HG03175 (cell line): ENCODE results near the gene TMED3.

Experiments used
- ATAC-seq: cut with Tn5 transposase; IDR thresholded peaks from one replicate; pipeline ENCODE4 v1.9.1; 2021; ENCODE audit warnings: mild to moderate bottlenecking, moderate library complexity; ENCODE audit not compliant: unreplicated experiment

Gene TMED3

DNA sequence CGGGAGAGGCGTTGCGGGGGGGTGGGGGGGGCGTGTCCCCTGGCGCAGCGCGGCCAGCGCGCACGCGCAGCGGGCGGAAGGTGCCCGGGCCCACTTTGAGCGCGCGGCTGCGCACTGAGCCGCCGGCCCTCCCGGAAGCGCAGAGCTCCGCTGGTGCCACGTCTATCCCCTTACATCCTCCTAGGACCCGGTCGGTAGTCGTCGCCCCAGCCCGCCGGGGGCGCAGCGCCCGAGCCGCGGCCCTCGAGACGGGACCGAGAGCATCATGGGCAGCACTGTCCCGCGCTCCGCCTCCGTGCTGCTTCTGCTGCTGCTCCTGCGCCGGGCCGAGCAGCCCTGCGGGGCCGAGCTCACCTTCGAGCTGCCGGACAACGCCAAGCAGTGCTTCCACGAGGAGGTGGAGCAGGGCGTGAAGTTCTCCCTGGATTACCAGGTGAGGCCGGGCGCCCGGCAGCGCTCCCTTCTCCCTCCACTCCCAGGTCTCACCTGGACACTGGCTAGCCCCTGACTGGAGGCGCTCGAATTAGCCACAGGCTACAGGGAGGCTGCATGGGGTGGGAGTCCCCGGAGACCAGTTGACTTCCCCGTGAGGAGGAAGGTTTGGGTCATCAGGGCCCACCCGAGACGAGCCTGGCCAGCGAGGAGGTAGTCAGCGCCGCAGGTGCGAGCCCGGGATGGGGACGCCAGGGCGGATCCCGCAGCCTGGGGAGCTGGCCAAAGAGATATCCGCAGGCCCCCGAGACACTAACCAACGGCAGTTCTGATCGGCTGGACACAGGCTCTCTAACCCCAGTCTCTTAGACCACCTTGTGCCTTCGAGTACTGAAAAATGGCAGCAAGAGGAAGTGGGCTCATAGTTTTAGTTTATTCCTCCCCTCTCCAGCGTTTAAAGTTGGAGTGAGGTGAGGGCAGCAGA lies at the start of gene TMED3:
Gene TMED3 (plus strand): TSS at position 128 of the 916 bp plus-strand sequence. CDS start 138 bp downstream, at position 266.
- ATAC-seq, result peak; percentile 94

DNA sequence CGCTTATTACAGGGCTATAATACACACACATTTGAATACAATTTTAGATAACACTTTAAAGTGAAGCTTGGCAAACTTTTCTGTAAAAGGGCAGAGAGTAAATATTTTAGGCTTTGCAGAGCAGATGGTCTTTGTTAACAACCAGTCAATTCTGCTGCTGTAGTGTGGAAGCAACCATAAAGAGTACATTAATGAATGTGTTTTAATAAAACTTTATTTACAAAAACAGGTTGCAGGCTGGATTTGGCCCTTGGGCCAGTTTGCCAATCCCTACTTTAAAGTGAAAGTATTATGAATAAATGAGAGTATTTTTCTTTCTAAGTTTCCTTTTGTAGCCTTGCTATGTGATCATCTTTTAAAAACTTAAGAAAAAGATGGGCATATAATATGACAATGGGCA lies 49.1 kb upstream of the TMED3 start:
- no peak for ATAC-seq

DNA sequence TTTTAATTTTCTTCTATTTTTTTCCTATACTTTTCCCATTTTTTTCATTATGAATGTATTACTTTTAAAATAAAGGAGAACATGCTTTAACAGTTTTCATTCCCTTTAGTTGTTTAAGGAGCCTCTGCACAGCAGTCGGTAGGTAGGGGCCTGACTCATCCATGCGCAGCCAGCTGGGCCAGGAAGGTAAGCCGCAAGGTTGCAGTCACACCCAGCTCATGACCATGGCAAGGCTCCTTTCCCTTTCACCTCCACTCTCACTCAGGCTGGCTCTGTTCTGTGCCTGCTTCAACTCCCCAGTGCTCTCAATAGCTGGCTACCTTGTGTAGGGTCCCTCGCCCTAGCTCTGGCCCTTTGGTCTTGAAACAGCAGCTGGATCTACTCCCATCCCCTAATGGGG lies 45.7 kb upstream of the TMED3 start:
- no peak for ATAC-seq

DNA sequence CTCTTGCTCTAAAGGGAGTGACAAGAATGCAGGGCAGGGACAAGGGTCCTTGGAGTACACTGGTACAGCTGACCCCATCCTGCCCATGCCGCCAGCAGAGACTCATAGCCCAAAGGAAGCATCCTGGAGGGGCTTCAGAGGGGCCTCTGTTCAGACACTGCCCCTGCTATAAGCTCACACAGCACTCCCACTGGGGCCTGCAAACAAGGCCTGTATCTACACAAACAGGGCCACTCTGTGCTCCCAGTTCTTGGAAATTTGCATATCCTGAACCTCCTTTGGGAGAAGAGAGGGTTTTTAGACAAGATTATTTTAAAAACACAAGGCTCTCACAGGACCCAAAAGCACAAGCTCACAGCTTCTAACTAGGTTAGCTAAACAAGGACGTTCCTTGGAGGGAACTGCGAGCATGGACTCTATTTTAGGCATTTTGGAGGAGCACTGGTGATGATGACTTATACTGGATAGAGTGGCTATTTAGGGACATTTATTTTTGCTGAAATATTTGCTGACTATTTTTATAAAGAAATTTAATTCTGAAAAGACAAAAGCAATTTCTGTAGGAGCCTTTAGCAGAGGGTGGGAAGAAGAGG lies 44.8 kb upstream of the TMED3 start:
- no peak for ATAC-seq

DNA sequence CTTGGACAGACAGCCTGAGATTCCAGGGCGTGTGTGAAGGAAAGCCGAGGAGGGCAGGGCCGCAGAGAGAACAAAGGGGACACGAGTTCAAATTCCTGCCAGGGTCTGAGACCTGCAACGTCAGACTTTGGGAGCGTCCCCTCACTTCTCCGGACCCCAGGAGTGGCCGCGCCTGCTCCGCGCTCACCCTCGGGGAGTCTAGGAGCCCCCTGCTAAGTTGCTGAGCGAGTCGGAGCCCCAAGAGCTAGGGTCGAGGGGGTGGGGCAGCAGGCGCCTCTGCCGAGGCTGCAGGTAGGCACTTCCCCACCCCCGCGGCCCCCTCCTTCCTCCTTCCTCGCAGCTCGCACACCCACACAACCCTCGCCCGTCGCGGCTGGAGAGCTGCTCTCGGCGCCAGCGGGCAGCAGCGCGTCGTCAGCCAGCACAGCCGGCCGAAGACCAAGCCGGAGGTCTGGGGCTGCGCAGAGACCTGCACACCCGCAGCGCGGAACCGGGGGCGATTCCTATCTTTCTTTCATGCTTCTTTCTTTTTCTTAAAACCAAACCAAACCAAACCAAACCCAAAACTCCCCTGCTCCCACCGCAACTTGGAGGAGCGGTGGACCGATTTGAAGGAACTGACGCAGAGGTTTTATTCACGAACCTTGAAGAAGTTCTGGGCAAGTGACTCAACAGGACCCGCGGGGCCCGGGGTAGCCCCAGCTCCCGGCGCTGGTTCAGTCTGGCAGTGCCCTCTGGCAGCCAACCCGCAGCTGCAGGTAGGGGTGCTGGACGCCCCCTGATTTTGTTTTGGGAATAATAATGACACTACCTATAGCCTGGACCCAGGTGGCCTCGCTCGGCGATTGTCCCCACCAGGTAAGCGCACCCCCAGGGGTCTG lies 28.3 kb upstream of the TMED3 start, which contains the start of gene ANKRD34C:
Gene ANKRD34C (plus strand): TSS at position 352 of the 881 bp plus-strand sequence. CDS start 10,563 bp downstream, outside the sequence.
- ATAC-seq, result no peak

DNA sequence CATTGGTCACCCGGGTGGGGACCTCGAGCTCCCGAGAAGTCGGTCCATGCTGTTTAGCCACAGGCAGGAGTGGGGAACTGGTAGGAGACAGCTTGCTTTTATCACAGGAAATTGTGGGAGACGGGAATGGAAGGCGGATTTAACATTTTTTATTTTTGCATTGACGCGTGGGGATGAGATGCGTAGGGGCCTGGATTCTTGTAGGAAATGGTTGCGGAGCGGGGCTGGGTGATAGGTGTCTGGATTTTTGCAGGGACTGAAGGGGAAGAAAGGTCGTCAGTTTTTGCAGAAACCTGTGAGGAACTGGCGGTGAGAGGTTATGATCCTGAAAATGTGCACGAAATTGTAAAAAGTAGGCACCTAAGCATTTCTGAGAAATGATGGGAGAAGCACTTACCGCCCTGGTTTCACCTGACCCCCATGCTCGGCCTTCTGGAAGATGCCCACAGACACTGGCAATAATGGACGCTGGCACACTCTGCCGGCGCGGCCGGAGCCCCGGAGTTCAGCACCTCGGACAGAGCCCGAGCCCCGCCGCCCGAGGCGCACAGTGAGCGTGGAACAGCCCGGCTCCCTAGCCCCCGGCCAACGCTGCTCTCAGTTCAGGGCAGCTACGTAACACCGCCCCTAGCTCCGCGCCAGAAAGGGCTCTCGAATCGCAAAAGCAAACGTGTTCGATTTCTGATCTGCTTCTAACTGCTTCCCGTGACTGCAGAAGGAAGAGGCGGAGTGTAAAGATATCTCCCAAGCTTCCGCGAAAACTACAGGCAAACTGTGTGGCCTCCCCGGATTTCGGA lies 27.5 kb upstream of the TMED3 start:
- ATAC-seq, result no peak

DNA sequence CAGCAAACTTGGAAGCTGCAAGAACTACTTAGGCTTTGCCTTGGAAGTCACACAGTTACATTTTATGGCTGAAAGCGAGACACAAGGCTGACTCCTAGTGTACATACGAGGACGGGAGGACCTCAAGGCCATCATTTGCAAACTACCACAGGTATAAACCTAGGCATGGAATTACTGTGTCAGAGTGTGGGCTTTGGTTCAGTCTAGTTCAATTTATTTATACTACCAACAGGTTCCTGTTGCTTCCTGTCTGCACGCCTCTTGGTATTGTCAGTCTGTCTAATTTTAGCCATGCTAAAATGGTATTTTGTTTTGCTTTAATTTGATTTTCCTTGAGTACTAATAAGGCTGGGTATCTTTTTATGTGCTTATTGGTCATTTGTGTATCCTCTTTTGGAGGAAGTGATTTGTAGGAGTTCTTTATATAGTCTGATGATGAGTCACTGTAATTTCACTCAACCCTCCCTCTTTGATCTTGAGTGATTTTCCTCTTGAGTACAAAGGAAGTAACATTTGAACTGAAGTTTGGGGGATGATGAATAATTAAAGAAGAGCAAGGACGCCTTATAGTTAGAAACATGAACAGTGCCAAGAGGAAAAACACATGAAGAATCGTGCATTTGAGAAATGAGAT lies 20.2 kb upstream of the TMED3 start:
- no peak for ATAC-seq

DNA sequence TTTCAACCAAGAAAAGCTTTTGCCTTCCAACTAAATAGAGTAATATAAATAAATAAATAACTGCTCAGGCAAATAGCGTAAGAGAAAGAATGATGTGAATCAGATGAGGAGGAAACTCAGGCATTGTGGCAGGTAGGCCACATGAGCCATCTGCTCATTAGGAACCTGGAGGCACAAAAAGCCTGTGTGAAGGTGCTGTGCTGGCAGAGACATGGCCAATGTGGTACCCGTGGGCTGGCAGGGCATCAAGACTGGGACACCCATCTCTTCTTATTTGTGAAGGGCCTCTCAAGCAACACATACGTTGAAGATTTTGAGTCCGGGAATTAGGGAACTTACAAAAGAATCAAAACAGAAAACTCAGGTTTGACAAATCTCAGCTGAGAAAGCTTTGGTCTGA lies 18.9 kb upstream of the TMED3 start:
- no peak for ATAC-seq

DNA sequence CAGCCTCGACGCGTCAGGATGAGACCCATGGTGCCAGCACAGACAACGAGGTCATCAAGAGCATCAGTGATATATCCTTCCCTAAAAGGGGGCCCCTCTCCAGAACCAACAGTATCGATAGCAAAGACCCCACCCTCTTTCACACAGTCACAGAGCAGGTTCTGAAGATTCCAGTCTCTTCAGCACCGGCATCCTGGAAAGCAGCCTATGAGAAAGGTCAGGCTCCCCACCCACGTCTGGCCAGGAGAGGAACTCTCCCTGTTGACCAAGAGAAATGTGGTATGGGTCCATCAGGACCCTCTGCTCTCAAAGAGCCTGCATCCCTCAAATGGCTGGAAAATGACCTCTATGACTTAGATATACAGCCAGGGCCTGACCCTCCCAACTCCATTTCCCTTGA lies 16.8 kb upstream of the TMED3 start:
- ATAC-seq, result no peak

DNA sequence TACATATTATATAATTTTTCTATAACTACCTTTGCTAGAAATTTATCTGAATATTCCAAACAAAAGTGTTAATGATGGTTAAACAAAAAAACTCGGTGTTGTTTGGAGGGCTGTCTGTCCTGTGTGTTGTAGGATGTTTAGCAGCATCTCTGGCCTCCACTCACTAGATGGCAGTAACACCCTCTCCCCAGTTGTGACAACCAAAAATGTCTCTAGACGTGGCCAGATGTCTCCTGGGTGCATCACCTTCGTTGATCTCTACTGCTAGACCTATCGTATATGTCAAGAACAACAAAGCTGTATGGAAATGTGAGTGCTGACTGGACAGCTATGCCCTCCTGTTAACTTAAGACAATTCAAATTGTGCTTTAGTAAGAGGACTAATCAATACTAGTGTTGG lies 14.3 kb upstream of the TMED3 start:
- no peak for ATAC-seq

DNA sequence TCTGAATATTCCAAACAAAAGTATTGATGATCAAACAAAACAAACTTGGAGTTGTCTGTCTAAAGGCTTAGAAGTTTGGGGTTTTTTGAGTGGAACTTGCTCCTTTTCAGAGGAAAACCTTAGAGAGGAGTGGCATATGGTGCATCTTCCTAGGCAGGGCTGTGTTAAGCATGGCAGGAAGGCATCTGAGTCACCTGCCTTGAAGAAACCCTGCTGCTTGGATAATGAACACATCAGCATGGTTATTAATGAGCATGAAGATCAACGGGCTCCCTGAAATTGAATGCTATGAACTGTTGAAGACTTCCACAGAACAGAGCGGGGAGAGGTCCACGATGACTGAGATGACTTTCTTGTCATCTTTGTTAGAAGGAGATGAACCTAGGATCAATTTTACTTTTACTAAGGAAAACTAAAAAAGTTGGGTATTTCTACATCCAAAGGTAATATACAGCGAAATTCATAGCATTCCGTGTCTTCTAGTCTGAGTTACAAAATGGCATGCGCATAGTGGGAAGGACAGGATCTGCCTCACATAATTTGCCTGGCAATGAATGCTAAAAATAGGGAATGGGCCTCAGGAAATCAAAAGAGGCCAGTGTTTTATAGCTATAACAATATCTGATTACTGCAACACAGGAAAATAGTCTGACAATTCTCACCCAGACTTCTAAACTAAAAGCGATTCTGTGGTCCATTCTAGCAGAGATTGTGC lies 11.6 kb upstream of the TMED3 start:
- no peak for ATAC-seq

DNA sequence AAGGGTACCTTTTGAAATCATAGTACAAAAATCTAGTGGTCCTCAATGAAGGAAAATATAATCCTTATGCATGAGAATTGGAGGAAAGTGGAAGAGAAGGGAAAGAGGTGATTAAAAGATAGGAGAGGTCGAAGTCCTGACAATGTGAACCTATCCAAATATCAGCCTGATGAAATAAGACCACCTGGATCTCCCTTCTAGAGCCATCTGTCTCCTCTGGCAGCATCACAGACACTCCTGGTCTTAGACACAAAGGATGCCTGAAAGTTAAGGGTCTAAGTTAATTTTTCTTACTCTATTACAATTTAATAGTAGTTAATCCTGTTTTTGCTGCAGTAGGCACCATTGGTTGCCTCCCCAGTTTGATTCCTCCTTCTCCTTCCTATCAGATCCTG lies 11.1 kb upstream of the TMED3 start:
- ATAC-seq, result no peak

DNA sequence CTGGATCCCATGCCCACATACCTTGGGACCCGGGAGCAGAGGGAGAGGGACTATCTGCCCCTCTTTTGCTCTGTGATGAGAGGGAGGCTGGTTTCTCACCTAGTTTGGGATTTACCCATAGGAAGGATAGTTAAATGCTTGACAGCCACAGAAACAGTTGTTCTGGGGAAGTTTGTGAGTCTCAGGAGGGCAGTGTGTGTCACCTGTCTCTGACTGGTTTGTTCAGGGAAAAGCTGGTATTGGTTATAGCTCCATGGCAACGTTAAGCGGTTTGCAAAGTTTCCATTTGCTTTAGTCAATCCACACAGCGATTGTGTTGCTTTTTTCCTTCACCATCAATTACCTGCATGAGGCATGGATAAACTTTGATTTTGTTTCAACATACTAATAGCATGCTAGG lies 3.7 kb upstream of the TMED3 start:
- ATAC-seq, result no peak

DNA sequence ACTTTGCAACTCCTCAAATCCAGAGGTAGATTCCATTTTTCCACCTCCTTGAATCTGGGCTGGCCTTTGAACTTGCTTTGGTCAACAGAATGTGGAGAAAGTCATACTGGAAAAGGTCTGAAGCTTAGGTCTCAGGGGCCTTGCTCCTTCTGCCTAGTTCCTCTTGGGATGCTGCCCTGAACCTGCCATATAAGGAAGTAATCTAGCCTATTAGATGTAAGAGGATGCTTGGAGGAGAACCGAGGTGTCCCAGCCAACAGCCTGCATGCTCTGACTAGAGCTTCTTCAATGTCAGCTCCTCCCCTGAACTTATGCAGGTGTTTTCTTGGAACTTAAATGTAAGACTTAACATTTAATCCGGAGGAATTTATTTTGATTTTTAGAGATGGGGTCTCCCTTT lies 2.0 kb upstream of the TMED3 start:
- ATAC-seq, result no peak

DNA sequence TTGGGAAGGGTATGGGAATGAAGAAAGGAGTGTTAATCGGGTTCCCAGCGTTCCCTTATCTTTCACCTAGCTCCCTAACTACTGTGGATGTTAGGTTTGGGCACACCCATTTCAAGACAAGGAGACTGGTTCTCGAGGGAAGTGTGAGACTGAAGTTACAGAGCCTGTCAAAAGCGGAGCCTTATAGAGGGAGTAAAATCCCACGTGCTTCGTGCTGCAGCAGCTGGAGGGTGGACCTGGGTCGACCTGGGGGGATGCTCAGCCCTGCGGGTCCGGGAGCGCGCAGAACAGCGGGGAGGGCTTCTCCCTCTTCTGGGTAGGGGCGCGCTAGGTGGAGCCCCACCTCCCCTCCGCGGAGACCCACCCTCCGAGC lies 314 bp upstream of the TMED3 start:
- peak; percentile 31 for ATAC-seq

DNA sequence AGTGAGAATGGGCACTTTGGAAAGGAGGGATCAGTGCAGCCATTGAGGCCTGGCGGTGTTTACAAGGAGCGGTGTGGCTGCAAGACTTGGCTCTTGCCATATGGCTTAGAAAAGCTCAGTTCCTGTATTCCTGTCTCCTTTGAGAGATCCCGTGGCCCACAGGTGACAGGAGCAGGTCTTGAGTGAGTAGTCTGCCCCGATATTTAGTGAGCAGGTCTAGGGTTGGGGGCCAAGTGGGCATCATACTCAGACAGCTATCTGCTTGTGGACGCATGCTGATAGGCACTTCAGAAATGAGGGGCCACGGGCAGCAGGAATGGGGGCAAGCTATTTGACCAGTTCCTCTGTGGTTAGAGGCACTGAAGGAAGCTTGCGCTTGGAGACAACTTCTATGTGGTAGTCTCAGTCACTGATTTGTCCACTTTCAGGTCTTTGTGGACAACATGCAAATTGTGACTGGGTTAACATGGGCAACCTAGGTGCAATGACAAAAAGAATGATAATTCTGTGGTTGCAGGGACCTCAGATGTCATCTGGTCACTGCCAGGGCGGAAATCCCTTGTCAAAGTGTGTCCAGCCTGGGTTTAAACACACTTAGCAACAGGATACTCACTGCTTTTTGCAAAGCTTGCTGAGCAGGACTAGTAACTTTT lies 1.1 kb downstream of the TMED3 start:
- no peak for ATAC-seq

DNA sequence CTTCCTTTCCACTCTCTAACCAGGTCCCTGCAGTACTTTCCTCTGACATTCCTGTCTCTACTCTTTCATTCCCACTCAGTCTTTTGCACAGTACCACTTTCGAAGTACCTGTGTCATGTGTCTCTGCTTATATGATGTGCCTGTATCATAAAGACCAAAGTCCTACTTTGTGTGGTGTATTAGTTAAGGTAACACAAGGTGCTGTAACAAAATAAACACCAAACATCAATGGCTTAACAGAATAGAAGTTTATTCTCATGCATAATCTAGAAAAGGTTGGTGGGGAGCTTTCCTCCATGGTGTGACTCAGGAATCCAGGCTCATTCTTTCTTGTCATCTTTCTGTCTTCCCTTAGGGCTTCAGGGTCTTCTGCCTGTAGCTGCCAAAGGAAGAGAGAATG lies 3.3 kb downstream of the TMED3 start:
- no peak for ATAC-seq

DNA sequence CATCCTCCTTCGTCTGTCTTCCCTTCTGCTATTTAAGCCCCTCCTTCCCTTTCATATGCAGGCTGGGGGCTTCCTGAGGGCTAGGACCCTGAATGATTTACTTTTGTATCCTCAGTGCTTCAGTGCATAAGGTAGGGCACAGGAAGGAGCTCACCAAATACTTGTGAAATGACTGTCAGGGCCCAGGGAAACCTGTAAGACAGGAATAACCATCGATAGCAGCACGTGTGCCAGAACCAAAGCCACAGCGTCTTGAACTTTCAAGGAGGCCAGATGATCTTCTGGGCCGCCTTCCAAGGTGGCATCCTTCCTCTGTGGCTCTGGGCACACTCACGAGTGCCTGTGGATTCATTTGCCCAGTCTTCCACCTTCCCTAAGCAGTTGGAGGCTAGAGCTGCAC lies 3.9 kb downstream of the TMED3 start:
- no peak for ATAC-seq
